PFSK-1 (cell line): ENCODE results near the gene ATP4A.

Experiments
- FOXP2 ChIP-seq: optimal IDR thresholded peaks from 2 replicates; pipeline ENCODE3; 2011; ENCODE audit warnings: borderline replicate concordance, control low read depth, inconsistent platforms; ENCODE audit not compliant: insufficient read depth; ENCODE audit errors: extremely low read length, extremely low read depth
- POLR2AphosphoS5 ChIP-seq: IDR thresholded peaks from 2 replicates; pipeline ENCODE4 v1.6.1; 2012; ENCODE audit warnings: low read depth, mild to moderate bottlenecking, control low read depth, low read length, moderate library complexity
- REST ChIP-seq, 2 experiments: IDR thresholded peaks; 2 replicates each; pipeline versions ENCODE4 v1.6.1 to v1.8.0; 2011 to 2012; ENCODE audit warnings: low read depth in 2 of 2, low read length in 2 of 2, control low read depth in 1 of 2, inconsistent platforms in 1 of 2, mild to moderate bottlenecking in 1 of 2, moderate library complexity in 1 of 2; ENCODE audit not compliant: insufficient read depth in 1 of 2
- SIN3A ChIP-seq: IDR thresholded peaks from 2 replicates; pipeline ENCODE4 v1.6.1; 2012; ENCODE audit warnings: mild to moderate bottlenecking, low read length, moderate library complexity, borderline replicate concordance; ENCODE audit not compliant: insufficient read depth
- TAF1 ChIP-seq: IDR thresholded peaks from 2 replicates; pipeline ENCODE4 v1.6.1; 2012; ENCODE audit warnings: low read length, control low read depth, borderline replicate concordance; ENCODE audit not compliant: insufficient read depth

ATP4A gene

GRCh38 chr19:35587321-35587720 is 23.9 kb upstream of the ATP4A start:
- no peak for TF ChIP-seq FOXP2
- no peak for TF ChIP-seq REST (IDR thresholded peaks at IDR 0.05; ENCODE audit: insufficient read depth in 1 of 2, low read depth in 2 of 2, low read length in 2 of 2)
- TF ChIP-seq TAF1: no peak
- no peak for TF ChIP-seq POLR2AphosphoS5
- TF ChIP-seq SIN3A: no peak

GRCh38 chr19:35585848-35586247 is 22.4 kb upstream of the ATP4A start, which contains the start of gene PMIS2:
PMIS2 (plus strand) TSS chr19:35586173; CDS start chr19:35586260, 87 bp downstream.
- TF ChIP-seq FOXP2: no peak
- no peak for TF ChIP-seq POLR2AphosphoS5
- no peak for TF ChIP-seq SIN3A
- no peak for TF ChIP-seq REST (IDR thresholded peaks at IDR 0.05; ENCODE audit: insufficient read depth in 1 of 2, low read depth in 2 of 2, low read length in 2 of 2)
- no peak for TF ChIP-seq TAF1

GRCh38 chr19:35582760-35583159 is 19.3 kb upstream of the ATP4A start:
- TF ChIP-seq FOXP2: no peak
- TF ChIP-seq SIN3A: no peak
- TF ChIP-seq REST (IDR thresholded peaks at IDR 0.05; ENCODE audit: insufficient read depth in 1 of 2, low read depth in 2 of 2, low read length in 2 of 2): no peak
- no peak for TF ChIP-seq POLR2AphosphoS5
- no peak for TF ChIP-seq TAF1

GRCh38 chr19:35578707-35579106 is 15.2 kb upstream of the ATP4A start:
- TF ChIP-seq TAF1: no peak
- TF ChIP-seq FOXP2: no peak
- no peak for TF ChIP-seq REST (IDR thresholded peaks at IDR 0.05; ENCODE audit: insufficient read depth in 1 of 2, low read depth in 2 of 2, low read length in 2 of 2)
- TF ChIP-seq SIN3A: no peak
- TF ChIP-seq POLR2AphosphoS5: no peak

- TF ChIP-seq SIN3A (no peak), TAF1 (no peak), REST (IDR thresholded peaks at IDR 0.05; ENCODE audit: insufficient read depth in 1 of 2, low read depth in 2 of 2, low read length in 2 of 2) (no peak), POLR2AphosphoS5 (no peak), FOXP2 (no peak)
Measured at GRCh38 chr19:35577918-35578317, 14.5 kb upstream of the ATP4A start.
